ENCODE measurements around the gene ADGRB3. TPM values are rescaled to one million over a fixed set of nuclear protein-coding genes. Genes with fewer than 3 reads are reported as not detected.

Gene ADGRB3
- total RNA-seq, 4 donors from 2014 or later = 5.3 to 15.6 (median 7.6) TPM

DNA sequence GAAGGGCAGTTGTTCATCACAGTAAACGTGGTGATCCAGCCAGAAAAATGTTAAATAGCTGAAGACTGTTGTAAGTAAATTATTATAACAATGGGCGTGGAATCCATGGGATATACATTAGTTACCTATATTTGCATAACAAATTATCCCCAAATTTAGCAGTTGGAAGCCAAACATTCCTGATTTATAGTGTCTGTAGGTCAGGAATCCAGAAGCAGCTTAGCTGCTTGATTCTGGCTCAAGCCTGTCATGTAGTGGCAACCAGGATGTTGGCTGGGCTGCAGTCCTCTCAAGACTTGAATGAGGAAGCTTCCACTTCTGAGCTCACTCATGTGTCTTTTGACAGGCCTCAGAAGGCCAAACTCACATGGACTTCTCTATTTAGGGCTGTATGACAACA, 6.9 kb upstream of the ADGRB3 start:
- Histone ChIP-seq H3K27ac (no peak overlapping the region), H3K4me1 (no peaks in the 10 kb centered on the region), H3K27me3 (no peaks in the 10 kb centered on the region), H3K9me3 (no peaks in the 10 kb centered on the region), H3K36me3 (no peaks in the 10 kb centered on the region), H3K4me3 (no peak overlapping the region)
- no peak for TF ChIP-seq POLR2A (IDR thresholded peaks at IDR 0.05)
- no peak for TF ChIP-seq CTCF (IDR thresholded peaks at IDR 0.05)
- intact Hi-C loops (cut with DNase I; ENCODE audit: low total_unique reads) = no loop called here
- DNase-seq = no peak

GRCh38 chr6:68632734-68633133, 2.3 kb upstream of the ADGRB3 start:
- intact Hi-C loops (cut with DNase I; ENCODE audit: low total_unique reads) = no loop called here
- Histone ChIP-seq H3K27ac (peak overlapping the region in 1 of 2 donors; percentile 91), H3K4me3 (no peak overlapping the region), H3K4me1 (no peaks in the 10 kb centered on the region), H3K36me3 (no peaks in the 10 kb centered on the region), H3K9me3 (no peaks in the 10 kb centered on the region), H3K27me3 (no peaks in the 10 kb centered on the region)
- no peak for DNase-seq
- TF ChIP-seq POLR2A (IDR thresholded peaks at IDR 0.05) = no peak
- no peak for TF ChIP-seq CTCF (IDR thresholded peaks at IDR 0.05)

- Histone ChIP-seq H3K4me3 (peak overlapping the region in 1 of 2 donors; percentile 76), H3K36me3 (no peaks in the 10 kb centered on the region), H3K4me1 (no peaks in the 10 kb centered on the region), H3K27ac (peak overlapping the region; percentile 87 to 91), H3K9me3 (no peaks in the 10 kb centered on the region), H3K27me3 (no peaks in the 10 kb centered on the region)
- no peak for DNase-seq
- intact Hi-C loops (cut with DNase I; ENCODE audit: low total_unique reads) = no loop called here
- TF ChIP-seq CTCF (IDR thresholded peaks at IDR 0.05) = no peak
Observed at GRCh38 chr6:68633281-68633971, 1.7 kb upstream of the ADGRB3 start.

DNA sequence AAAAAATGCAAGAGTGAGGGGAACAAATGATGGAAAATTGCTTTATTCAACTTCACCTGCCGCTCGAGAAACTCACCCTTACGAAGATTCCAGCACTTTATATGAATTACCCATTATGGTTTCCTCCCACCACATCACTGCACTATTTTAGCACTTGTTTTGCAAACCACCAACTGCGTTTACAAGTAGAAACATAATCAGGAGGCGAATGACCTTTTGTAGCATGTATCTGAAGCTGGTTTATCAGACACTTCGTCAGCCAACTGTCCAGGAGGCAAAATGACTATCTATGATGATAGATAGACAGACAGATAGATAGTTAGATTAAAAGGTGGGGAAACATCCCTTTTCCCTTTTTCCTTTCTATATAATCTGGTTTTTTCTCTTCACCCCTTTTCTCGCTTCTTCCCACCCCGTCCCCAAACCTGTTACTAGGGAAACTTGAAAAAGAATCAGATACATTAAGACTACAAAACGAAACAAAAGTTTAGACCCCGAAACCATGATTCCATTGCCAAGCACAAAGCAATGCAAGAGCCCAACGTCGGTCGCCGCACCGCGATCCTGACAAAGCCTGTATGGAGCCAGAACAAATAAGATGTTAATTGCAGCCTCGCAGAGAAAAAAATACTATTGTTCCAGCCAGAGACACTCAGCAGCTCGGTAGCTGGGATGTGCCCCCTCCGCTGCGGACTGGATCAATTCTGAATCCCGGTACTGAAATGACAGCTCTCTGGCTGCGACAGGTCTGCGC, 933 bp upstream of the ADGRB3 start:
- Histone ChIP-seq H3K4me1 (no peaks in the 10 kb centered on the region), H3K4me3 (peak overlapping the region; percentile 70 to 76), H3K27me3 (no peaks in the 10 kb centered on the region), H3K36me3 (no peaks in the 10 kb centered on the region), H3K9me3 (no peaks in the 10 kb centered on the region), H3K27ac (peak overlapping the region; percentile 87 to 91)
- intact Hi-C loops (cut with DNase I; ENCODE audit: low total_unique reads) = no loop called here
- TF ChIP-seq CTCF (IDR thresholded peaks at IDR 0.05) = no peak
- no peak for TF ChIP-seq POLR2A (IDR thresholded peaks at IDR 0.05)
- DNase-seq = no peak

DNA sequence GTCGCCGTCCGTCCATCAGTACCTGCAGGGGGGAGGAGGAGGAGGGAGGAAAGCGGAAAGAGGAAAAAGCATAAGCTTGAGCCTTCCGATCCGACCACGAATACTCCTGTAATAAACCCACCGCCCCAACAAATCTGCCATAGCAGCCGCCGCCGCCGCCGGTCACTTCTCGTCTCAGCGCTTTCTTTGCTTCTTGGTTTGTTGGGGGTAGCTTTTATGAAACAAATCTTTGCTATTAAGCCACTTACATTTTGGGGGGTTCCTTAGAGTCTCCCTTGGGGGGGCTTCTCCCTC, 277 bp downstream of the ADGRB3 start:
- Histone ChIP-seq H3K27me3 (no peaks in the 10 kb centered on the region), H3K27ac (peak overlapping the region; percentile 82 to 87), H3K9me3 (no peaks in the 10 kb centered on the region), H3K4me3 (peak overlapping the region; percentile 70 to 76), H3K4me1 (no peaks in the 10 kb centered on the region), H3K36me3 (no peaks in the 10 kb centered on the region)
- DNase-seq = no peak
- TF ChIP-seq CTCF (IDR thresholded peaks at IDR 0.05) = no peak
- intact Hi-C loops (cut with DNase I; ENCODE audit: low total_unique reads) = no loop called here
